GM18861 (cell line): ENCODE measurements around the gene IRF2.
A peak's percentile ranks its signal among the peaks of the same experiment; 100 is the strongest.

Experiments used
- ATAC-seq: cut with Tn5 transposase; IDR thresholded peaks from one replicate; pipeline ENCODE4 v1.9.1; 2021; ENCODE audit not compliant: unreplicated experiment

The IRF2 gene

GRCh38 chr4:184451726-184452125 is 22.6 kb downstream of the IRF2 start:
- ATAC-seq: no peak

- ATAC-seq: no peak
Measured at GRCh38 chr4:184450743-184451535, 23.4 kb downstream of the IRF2 start.

GRCh38 chr4:184450045-184450444 is 24.3 kb downstream of the IRF2 start:
- no peak for ATAC-seq

- no peak for ATAC-seq
Measured at GRCh38 chr4:184448821-184449220, 25.5 kb downstream of the IRF2 start.

GRCh38 chr4:184448141-184448540 is 26.2 kb downstream of the IRF2 start:
- no peak for ATAC-seq

GRCh38 chr4:184447664-184448063 is 26.7 kb downstream of the IRF2 start:
- ATAC-seq: no peak

- no peak for ATAC-seq
Measured at GRCh38 chr4:184446132-184446658, 28.2 kb downstream of the IRF2 start.

GRCh38 chr4:184444953-184445309 is 29.4 kb downstream of the IRF2 start:
- peak; percentile 73 for ATAC-seq

- no peak for ATAC-seq
Measured at GRCh38 chr4:184444215-184444952, 30.0 kb downstream of the IRF2 start.

GRCh38 chr4:184443318-184443717 is 31.0 kb downstream of the IRF2 start:
- ATAC-seq: no peak

GRCh38 chr4:184442314-184442635 is 32.1 kb downstream of the IRF2 start:
- ATAC-seq: no peak

- no peak for ATAC-seq
Measured at GRCh38 chr4:184441461-184442313, 32.7 kb downstream of the IRF2 start.

- ATAC-seq: no peak
Measured at GRCh38 chr4:184440595-184441358, 33.6 kb downstream of the IRF2 start.

- ATAC-seq: no peak
Measured at GRCh38 chr4:184439856-184440594, 34.3 kb downstream of the IRF2 start.

GRCh38 chr4:184439386-184439785 is 35.0 kb downstream of the IRF2 start:
- no peak for ATAC-seq

- no peak for ATAC-seq
Measured at GRCh38 chr4:184438375-184438774, 36.0 kb downstream of the IRF2 start.

- ATAC-seq: peak; percentile 61
Measured at GRCh38 chr4:184437565-184438265, 36.6 kb downstream of the IRF2 start.

- ATAC-seq: no peak
Measured at GRCh38 chr4:184434501-184435066, 39.8 kb downstream of the IRF2 start.

- ATAC-seq: no peak
Measured at GRCh38 chr4:184434021-184434420, 40.3 kb downstream of the IRF2 start.
